GM23338 (cell line): ENCODE data around the gene NLRC5. TPM values are rescaled to one million over a fixed set of nuclear protein-coding genes. Genes with fewer than 3 reads are reported as not detected.

Source experiments
- ATAC-seq: fragments of 200-7000 bp; cut with Tn5 transposase; 3 replicates; pipeline ENCODE4 v1.9.1; 2020
- DNase-seq: peaks from one replicate; pipeline ENCODE4 v3.0.0-alpha.2; 2015; ENCODE audit warnings: low spot score
- H2AFZ ChIP-seq: fragments of 200-600 bp; sonication (generic); 2 replicates; pipeline ENCODE4 v1.8.0; 2016; ENCODE audit warnings: antibody characterized with exemption, mild to moderate bottlenecking, moderate library complexity
- H3F3A ChIP-seq: fragments of 200-600 bp; sonication (generic); replicated peaks from 2 replicates; pipeline ENCODE4 v1.8.0; 2017; ENCODE audit warnings: antibody characterized with exemption, mixed run types, low read depth
- H3K27ac ChIP-seq: fragments of 200-600 bp; sonication (generic); 2 replicates; pipeline ENCODE4 v1.6.1; 2016; ENCODE audit warnings: low read depth
- H3K27me3 ChIP-seq: fragments of 200-600 bp; sonication (generic); 2 replicates; pipeline ENCODE4 v1.8.0; 2016; ENCODE audit warnings: mild to moderate bottlenecking, mixed run types, moderate library complexity; ENCODE audit not compliant: insufficient read depth
- H3K36me3 ChIP-seq: fragments of 200-600 bp; sonication (generic); 2 replicates; pipeline ENCODE4 v1.8.0; 2016; ENCODE audit warnings: mild to moderate bottlenecking; ENCODE audit not compliant: insufficient read depth
- H3K4me1 ChIP-seq: fragments of 200-600 bp; sonication (generic); 2 replicates; pipeline ENCODE4 v1.8.0; 2016; ENCODE audit warnings: mild to moderate bottlenecking, moderate library complexity; ENCODE audit not compliant: insufficient read depth
- H3K4me2 ChIP-seq: fragments of 200-600 bp; sonication (generic); 2 replicates; pipeline ENCODE4 v1.7.1; 2017; ENCODE audit warnings: mixed run types
- H3K4me3 ChIP-seq: fragments of 200-600 bp; sonication (generic); 2 replicates; pipeline ENCODE4 v1.6.1; 2016; ENCODE audit warnings: mixed run types
- H3K79me2 ChIP-seq: fragments of 200-600 bp; sonication (generic); replicated peaks from 2 replicates; pipeline ENCODE4 v1.8.0; 2017; ENCODE audit warnings: mild to moderate bottlenecking; ENCODE audit not compliant: insufficient read depth
- H3K9me2 ChIP-seq: fragments of 200-600 bp; sonication (generic); 2 replicates; pipeline ENCODE4 v1.8.0; 2017; ENCODE audit not compliant: insufficient read depth
- H4K20me1 ChIP-seq: fragments of 200-600 bp; sonication (generic); replicated peaks from 2 replicates; pipeline ENCODE4 v1.8.0; 2017; ENCODE audit warnings: mild to moderate bottlenecking; ENCODE audit not compliant: insufficient read depth
- H3K27ac Mint-ChIP-seq: 2 replicates; pipeline ENCODE4 v1.8.0; 2020; ENCODE audit warnings: inconsistent platforms, mild to moderate bottlenecking, moderate library complexity, mixed read lengths
- H3K27me3 Mint-ChIP-seq: 3 replicates; pipeline ENCODE4 v1.8.0; 2022; ENCODE audit warnings: low read depth, mild to moderate bottlenecking, moderate library complexity, mixed read lengths, inconsistent platforms; ENCODE audit not compliant: insufficient read depth, poor library complexity
- H3K36me3 Mint-ChIP-seq: 3 replicates; pipeline ENCODE4 v1.8.0; 2021; ENCODE audit warnings: low read depth, mild to moderate bottlenecking, inconsistent platforms, moderate library complexity, mixed read lengths
- H3K4me1 Mint-ChIP-seq: 3 replicates; pipeline ENCODE4 v1.8.0; 2020; ENCODE audit warnings: mild to moderate bottlenecking, inconsistent platforms, mixed read lengths
- H3K4me3 Mint-ChIP-seq: 3 replicates; pipeline ENCODE4 v1.8.0; 2021; ENCODE audit warnings: moderate library complexity, mild to moderate bottlenecking, inconsistent platforms, mixed read lengths
- H3K9me3 Mint-ChIP-seq: 3 replicates; pipeline ENCODE4 v1.8.0; 2020; ENCODE audit warnings: moderate library complexity, mild to moderate bottlenecking, inconsistent platforms, mixed read lengths
- CREB1 ChIP-seq: fragments of 250-450 bp; sonication (Bioruptor Pico); IDR thresholded peaks from 2 replicates; pipeline ENCODE4 v1.5.0; 2020; ENCODE audit warnings: low read depth, mild to moderate bottlenecking, moderate library complexity
- EZH2 ChIP-seq: fragments of 200-600 bp; sonication (generic); IDR thresholded peaks from one replicate; pipeline ENCODE4 v1.8.0; 2017; ENCODE audit warnings: antibody characterized with exemption, mild to moderate bottlenecking, low read depth; ENCODE audit not compliant: unreplicated experiment
- EZH2phosphoT487 ChIP-seq: fragments of 200-600 bp; sonication (generic); IDR thresholded peaks from one replicate; pipeline ENCODE4 v1.8.1; 2018; ENCODE audit warnings: antibody characterized with exemption; ENCODE audit not compliant: unreplicated experiment
- JUNB ChIP-seq: IDR thresholded peaks from one replicate; pipeline ENCODE4 v1.6.1; 2016; ENCODE audit warnings: antibody characterized with exemption; ENCODE audit not compliant: unreplicated experiment
- NANOG ChIP-seq: IDR thresholded peaks from 2 replicates; pipeline ENCODE4 v1.6.1; 2016; ENCODE audit warnings: antibody characterized with exemption, borderline replicate concordance
- ZNF114 ChIP-seq: fragments of 250-450 bp; sonication (Bioruptor Pico); IDR thresholded peaks from 2 replicates; pipeline ENCODE4 v1.5.0; 2020; ENCODE audit warnings: mild to moderate bottlenecking, moderate library complexity
- ZNF331 ChIP-seq: fragments of 250-450 bp; sonication (Bioruptor Pico); IDR thresholded peaks from 2 replicates; pipeline ENCODE4 v1.5.0; 2020; ENCODE audit warnings: low read depth, mild to moderate bottlenecking, moderate library complexity
- polyA plus RNA-seq: library from polyadenylated mRNA; unstranded; fragments of >200 nt; fragmentation: Nextera tagmentation; extraction: Ambion mirVana; gene quantifications from 2 replicates; pipeline ENCODE4 v1.2.1, GENCODE V29; 2016
- total RNA-seq: library from RNA; depleted of rRNA; stranded (reverse); fragments of >200 nt; shearing (Covaris generic); gene quantifications from 2 replicates; pipeline ENCODE4 v1.2.3, GENCODE V29; 2014
- TF ChIP-seq, protein P1 (sequence below): IDR thresholded peaks from 2 replicates; pipeline ENCODE4 v1.6.1; 2016; ENCODE audit warnings: antibody characterized with exemption
- TF ChIP-seq, protein P2 (sequence below): fragments of 250-450 bp; sonication (Bioruptor Pico); IDR thresholded peaks from 2 replicates; pipeline ENCODE4 v1.5.0; 2020; ENCODE audit warnings: mild to moderate bottlenecking, moderate library complexity

NLRC5 gene
- total and polyA plus RNA-seq, 2 experiments from 2014 or later: 2.3 to 3.9 TPM

DNA sequence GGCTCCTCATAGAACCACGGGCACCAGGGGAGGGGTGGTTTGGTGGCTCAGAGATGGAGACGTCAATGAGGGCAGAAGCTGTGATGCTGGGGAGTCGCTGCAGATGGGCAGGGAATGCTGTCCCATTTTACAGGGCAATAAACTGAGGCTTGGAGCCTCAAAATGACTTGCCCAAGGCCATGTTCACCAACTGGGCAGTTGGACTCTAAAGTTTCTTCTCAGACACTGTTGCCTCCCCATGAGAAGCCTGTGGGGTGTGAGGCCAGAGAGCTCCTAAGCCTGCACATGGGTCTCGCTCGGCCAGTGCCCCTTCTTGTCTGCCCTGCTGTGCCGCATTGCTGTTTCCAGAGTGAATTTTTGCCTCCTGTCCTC lies 141.6 kb downstream of the NLRC5 start:
- Histone ChIP-seq H3F3A (no peaks in the 10 kb centered on the region), H3K79me2 (no peaks in the 10 kb centered on the region), H3K4me1 (no peaks in the 10 kb centered on the region), H2AFZ (no peak overlapping the region), H3K4me2 (no peak overlapping the region), H3K36me3 (no peaks in the 10 kb centered on the region), H3K27me3 (no peaks in the 10 kb centered on the region), H4K20me1 (no peaks in the 10 kb centered on the region), H3K9me2 (no peaks in the 10 kb centered on the region), H3K4me3 (no peak overlapping the region), H3K27ac (no peak overlapping the region)
- ATAC-seq (no peak), DNase-seq (no peak)
- peaks cover 18% of the 10 kb centered on the region for H3K27me3 Mint-ChIP-seq
- peaks cover 9% of the 10 kb centered on the region for H3K4me1 Mint-ChIP-seq
- H3K36me3 Mint-ChIP-seq: no peaks in the 10 kb centered on the region; the same call in 2 of the 3 replicates
- H3K4me3 Mint-ChIP-seq: no peak overlapping the region
- no peak overlapping the region for H3K27ac Mint-ChIP-seq
- no peaks in the 10 kb centered on the region; the same call in 2 of the 3 replicates for H3K9me3 Mint-ChIP-seq
- no peak for TF ChIP-seq EZH2phosphoT487
- TF ChIP-seq CREB1: no peak
- TF ChIP-seq JUNB: no peak
- no peak for TF ChIP-seq NANOG
- no peak for TF ChIP-seq ZNF114 (CRISPR knock-in tag)
- no peak for TF ChIP-seq EZH2
- TF ChIP-seq, protein P1, sequence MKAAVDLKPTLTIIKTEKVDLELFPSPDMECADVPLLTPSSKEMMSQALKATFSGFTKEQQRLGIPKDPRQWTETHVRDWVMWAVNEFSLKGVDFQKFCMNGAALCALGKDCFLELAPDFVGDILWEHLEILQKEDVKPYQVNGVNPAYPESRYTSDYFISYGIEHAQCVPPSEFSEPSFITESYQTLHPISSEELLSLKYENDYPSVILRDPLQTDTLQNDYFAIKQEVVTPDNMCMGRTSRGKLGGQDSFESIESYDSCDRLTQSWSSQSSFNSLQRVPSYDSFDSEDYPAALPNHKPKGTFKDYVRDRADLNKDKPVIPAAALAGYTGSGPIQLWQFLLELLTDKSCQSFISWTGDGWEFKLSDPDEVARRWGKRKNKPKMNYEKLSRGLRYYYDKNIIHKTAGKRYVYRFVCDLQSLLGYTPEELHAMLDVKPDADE: no peak

- Histone ChIP-seq H3K27me3 (no peaks in the 10 kb centered on the region), H3K9me2 (no peaks in the 10 kb centered on the region), H3F3A (no peaks in the 10 kb centered on the region), H3K4me1 (no peaks in the 10 kb centered on the region), H2AFZ (no peak overlapping the region), H3K36me3 (no peaks in the 10 kb centered on the region), H3K79me2 (no peaks in the 10 kb centered on the region), H3K4me2 (no peak overlapping the region), H3K27ac (no peak overlapping the region), H4K20me1 (no peaks in the 10 kb centered on the region), H3K4me3 (no peak overlapping the region)
- peaks cover 14% of the 10 kb centered on the region for H3K27me3 Mint-ChIP-seq
- no peaks in the 10 kb centered on the region; the same call in 2 of the 3 replicates for H3K36me3 Mint-ChIP-seq
- ATAC-seq: no peak
- H3K9me3 Mint-ChIP-seq: no peaks in the 10 kb centered on the region; the same call in 2 of the 3 replicates
- no peak overlapping the region for H3K27ac Mint-ChIP-seq
- no peak overlapping the region for H3K4me3 Mint-ChIP-seq
- TF ChIP-seq ZNF331 (CRISPR knock-in tag): no peak
- TF ChIP-seq, protein P2, sequence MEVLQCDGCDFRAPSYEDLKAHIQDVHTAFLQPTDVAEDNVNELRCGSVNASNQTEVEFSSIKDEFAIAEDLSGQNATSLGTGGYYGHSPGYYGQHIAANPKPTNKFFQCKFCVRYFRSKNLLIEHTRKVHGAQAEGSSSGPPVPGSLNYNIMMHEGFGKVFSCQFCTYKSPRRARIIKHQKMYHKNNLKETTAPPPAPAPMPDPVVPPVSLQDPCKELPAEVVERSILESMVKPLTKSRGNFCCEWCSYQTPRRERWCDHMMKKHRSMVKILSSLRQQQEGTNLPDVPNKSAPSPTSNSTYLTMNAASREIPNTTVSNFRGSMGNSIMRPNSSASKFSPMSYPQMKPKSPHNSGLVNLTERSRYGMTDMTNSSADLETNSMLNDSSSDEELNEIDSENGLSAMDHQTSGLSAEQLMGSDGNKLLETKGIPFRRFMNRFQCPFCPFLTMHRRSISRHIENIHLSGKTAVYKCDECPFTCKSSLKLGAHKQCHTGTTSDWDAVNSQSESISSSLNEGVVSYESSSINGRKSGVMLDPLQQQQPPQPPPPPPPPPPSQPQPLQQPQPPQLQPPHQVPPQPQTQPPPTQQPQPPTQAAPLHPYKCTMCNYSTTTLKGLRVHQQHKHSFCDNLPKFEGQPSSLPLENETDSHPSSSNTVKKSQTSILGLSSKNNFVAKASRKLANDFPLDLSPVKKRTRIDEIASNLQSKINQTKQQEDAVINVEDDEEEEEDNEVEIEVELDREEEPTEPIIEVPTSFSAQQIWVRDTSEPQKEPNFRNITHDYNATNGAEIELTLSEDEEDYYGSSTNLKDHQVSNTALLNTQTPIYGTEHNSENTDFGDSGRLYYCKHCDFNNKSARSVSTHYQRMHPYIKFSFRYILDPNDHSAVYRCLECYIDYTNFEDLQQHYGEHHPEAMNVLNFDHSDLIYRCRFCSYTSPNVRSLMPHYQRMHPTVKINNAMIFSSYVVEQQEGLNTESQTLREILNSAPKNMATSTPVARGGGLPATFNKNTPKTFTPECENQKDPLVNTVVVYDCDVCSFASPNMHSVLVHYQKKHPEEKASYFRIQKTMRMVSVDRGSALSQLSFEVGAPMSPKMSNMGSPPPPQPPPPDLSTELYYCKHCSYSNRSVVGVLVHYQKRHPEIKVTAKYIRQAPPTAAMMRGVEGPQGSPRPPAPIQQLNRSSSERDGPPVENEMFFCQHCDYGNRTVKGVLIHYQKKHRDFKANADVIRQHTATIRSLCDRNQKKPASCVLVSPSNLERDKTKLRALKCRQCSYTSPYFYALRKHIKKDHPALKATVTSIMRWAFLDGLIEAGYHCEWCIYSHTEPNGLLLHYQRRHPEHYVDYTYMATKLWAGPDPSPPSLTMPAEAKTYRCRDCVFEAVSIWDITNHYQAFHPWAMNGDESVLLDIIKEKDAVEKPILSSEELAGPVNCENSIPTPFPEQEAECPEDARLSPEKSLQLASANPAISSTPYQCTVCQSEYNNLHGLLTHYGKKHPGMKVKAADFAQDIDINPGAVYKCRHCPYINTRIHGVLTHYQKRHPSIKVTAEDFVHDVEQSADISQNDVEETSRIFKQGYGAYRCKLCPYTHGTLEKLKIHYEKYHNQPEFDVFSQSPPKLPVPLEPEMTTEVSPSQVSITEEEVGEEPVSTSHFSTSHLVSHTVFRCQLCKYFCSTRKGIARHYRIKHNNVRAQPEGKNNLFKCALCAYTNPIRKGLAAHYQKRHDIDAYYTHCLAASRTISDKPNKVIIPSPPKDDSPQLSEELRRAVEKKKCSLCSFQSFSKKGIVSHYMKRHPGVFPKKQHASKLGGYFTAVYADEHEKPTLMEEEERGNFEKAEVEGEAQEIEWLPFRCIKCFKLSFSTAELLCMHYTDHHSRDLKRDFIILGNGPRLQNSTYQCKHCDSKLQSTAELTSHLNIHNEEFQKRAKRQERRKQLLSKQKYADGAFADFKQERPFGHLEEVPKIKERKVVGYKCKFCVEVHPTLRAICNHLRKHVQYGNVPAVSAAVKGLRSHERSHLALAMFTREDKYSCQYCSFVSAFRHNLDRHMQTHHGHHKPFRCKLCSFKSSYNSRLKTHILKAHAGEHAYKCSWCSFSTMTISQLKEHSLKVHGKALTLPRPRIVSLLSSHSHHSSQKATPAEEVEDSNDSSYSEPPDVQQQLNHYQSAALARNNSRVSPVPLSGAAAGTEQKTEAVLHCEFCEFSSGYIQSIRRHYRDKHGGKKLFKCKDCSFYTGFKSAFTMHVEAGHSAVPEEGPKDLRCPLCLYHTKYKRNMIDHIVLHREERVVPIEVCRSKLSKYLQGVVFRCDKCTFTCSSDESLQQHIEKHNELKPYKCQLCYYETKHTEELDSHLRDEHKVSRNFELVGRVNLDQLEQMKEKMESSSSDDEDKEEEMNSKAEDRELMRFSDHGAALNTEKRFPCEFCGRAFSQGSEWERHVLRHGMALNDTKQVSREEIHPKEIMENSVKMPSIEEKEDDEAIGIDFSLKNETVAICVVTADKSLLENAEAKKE (CRISPR knock-in tag): no peak
- DNase-seq: no peak
- H3K4me1 Mint-ChIP-seq: peaks cover 9% of the 10 kb centered on the region
Measured at GRCh38 chr16:57131351-57131970, 142.1 kb downstream of the NLRC5 start.
